Transverse colon (tissue), 3 donors: ENCODE results near the gene DOHH.
A peak's percentile ranks its signal among the peaks of the same experiment; 100 is the strongest.

Experiments used
- EP300 ChIP-seq: sonication (generic); formaldehyde crosslinking; IDR thresholded peaks from one replicate; pipeline ENCODE4 v1.6.1; 2017; ENCODE audit warnings: antibody characterized with exemption, low read depth
- TF ChIP-seq, protein P1 (sequence below), 5 experiments: fragments of 200-600 bp in 3 of 5; fragments of 450-650 bp in 2 of 5; sonication (generic) in 3 of 5; IDR thresholded peaks; 1 replicate in 2 of 5; 2 replicates in 3 of 5; pipeline ENCODE4 v1.5.1; 2016 to 2017; ENCODE audit warnings: antibody characterized with exemption in 5 of 5, inconsistent platforms in 3 of 5, mild to moderate bottlenecking in 2 of 5, moderate library complexity in 1 of 5

DNA sequence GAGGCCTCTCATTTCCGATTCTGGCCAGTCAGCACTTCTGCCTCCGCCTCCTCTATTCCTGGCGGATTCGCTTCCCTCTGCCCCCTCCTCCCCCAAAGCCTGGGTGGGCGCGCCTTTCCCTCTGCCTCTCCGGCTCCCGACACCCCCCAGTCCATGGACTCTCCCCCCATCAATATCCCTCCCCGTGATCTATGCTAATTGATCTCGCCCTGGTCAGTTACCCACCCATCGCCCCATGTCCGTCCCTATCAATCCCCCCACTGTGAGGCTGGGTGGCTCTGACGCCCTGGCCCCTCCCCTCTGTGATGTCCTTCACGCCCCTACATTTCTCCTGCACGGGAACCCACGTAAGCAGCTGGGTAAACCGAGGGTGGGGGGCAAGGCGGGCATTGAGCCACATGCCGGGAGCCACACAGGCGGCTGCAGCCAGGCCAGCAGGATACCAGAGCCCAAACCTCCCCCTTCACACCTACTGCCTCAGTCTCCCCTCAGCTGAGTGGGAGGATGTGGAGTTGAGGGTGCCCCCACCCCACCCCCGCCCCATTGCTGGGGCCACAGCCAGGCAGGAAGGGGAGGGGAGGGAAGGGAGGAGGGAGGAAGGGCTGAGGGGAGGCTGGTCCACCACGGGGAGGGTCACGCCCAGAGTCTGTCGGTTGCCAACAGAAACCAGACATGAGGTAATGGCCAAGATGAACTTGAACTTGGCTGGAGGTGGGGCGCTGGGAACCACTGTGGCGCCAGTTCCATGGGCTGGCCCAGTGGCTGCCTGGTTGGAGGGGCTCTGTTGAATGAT is 41.2 kb downstream of the DOHH start:
- TF ChIP-seq, protein P1, sequence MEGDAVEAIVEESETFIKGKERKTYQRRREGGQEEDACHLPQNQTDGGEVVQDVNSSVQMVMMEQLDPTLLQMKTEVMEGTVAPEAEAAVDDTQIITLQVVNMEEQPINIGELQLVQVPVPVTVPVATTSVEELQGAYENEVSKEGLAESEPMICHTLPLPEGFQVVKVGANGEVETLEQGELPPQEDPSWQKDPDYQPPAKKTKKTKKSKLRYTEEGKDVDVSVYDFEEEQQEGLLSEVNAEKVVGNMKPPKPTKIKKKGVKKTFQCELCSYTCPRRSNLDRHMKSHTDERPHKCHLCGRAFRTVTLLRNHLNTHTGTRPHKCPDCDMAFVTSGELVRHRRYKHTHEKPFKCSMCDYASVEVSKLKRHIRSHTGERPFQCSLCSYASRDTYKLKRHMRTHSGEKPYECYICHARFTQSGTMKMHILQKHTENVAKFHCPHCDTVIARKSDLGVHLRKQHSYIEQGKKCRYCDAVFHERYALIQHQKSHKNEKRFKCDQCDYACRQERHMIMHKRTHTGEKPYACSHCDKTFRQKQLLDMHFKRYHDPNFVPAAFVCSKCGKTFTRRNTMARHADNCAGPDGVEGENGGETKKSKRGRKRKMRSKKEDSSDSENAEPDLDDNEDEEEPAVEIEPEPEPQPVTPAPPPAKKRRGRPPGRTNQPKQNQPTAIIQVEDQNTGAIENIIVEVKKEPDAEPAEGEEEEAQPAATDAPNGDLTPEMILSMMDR (IDR thresholded peaks at IDR 0.05) = no peak
- TF ChIP-seq EP300 = peak; percentile 29
